ENCODE measurements around the gene TSPAN9.
A peak's percentile ranks its signal among the peaks of the same experiment; 100 is the strongest.

TSPAN9 gene

GRCh38 chr12:3278681-3279414 lies 201.7 kb downstream of the TSPAN9 start:
- Histone ChIP-seq H3K4me1 (ENCODE audit: insufficient read depth, poor library complexity, severe bottlenecking) (no peaks in the 10 kb centered on the region), H3K27ac (ENCODE audit: poor library complexity, severe bottlenecking) (no peak overlapping the region), H3K9me3 (ENCODE audit: severe bottlenecking) (no peaks in the 10 kb centered on the region), H3K27me3 (ENCODE audit: insufficient read depth, poor library complexity, severe bottlenecking) (no peaks in the 10 kb centered on the region), H3K36me3 (ENCODE audit: low read depth) (no peaks in the 10 kb centered on the region), H3K4me3 (ENCODE audit: severe bottlenecking) (no peak overlapping the region)
- DNase-seq (ENCODE audit: low spot score) (no peak), ATAC-seq (ENCODE audit: low read depth) (no peak)
- TF ChIP-seq CTCF (IDR thresholded peaks at IDR 0.05; ENCODE audit: poor library complexity, severe bottlenecking), result no peak

- no peak overlapping the region for H3K27ac ChIP-seq (ENCODE audit: poor library complexity, severe bottlenecking)
- ATAC-seq (ENCODE audit: low read depth) (no peak), DNase-seq (ENCODE audit: low spot score) (no peak)
- H3K4me3 ChIP-seq (ENCODE audit: severe bottlenecking), result no peak overlapping the region
- H3K9me3 ChIP-seq (ENCODE audit: severe bottlenecking), result no peaks in the 10 kb centered on the region
- TF ChIP-seq CTCF (IDR thresholded peaks at IDR 0.05; ENCODE audit: poor library complexity, severe bottlenecking), result no peak
- no peaks in the 10 kb centered on the region for H3K36me3 ChIP-seq (ENCODE audit: low read depth)
- no peaks in the 10 kb centered on the region for H3K4me1 ChIP-seq (ENCODE audit: insufficient read depth, poor library complexity, severe bottlenecking)
- no peaks in the 10 kb centered on the region for H3K27me3 ChIP-seq (ENCODE audit: insufficient read depth, poor library complexity, severe bottlenecking)
These were observed 202.2 kb downstream of the TSPAN9 start for GRCh38 chr12:3279415-3279780.

- Histone ChIP-seq H3K9me3 (ENCODE audit: severe bottlenecking) (no peaks in the 10 kb centered on the region), H3K4me3 (ENCODE audit: severe bottlenecking) (no peak overlapping the region), H3K36me3 (ENCODE audit: low read depth) (no peaks in the 10 kb centered on the region), H3K27me3 (ENCODE audit: insufficient read depth, poor library complexity, severe bottlenecking) (no peaks in the 10 kb centered on the region), H3K4me1 (ENCODE audit: insufficient read depth, poor library complexity, severe bottlenecking) (no peaks in the 10 kb centered on the region), H3K27ac (ENCODE audit: poor library complexity, severe bottlenecking) (no peak overlapping the region)
- TF ChIP-seq CTCF (IDR thresholded peaks at IDR 0.05; ENCODE audit: poor library complexity, severe bottlenecking), result no peak
- DNase-seq (ENCODE audit: low spot score) (no peak), ATAC-seq (ENCODE audit: low read depth) (no peak)
These were observed 202.7 kb downstream of the TSPAN9 start for GRCh38 chr12:3279832-3280231.

GRCh38 chr12:3280967-3281366 lies 203.8 kb downstream of the TSPAN9 start:
- H3K27ac ChIP-seq (ENCODE audit: poor library complexity, severe bottlenecking), result no peak overlapping the region
- H3K9me3 ChIP-seq (ENCODE audit: severe bottlenecking), result no peaks in the 10 kb centered on the region
- H3K36me3 ChIP-seq (ENCODE audit: low read depth), result no peaks in the 10 kb centered on the region
- no peak for TF ChIP-seq CTCF (IDR thresholded peaks at IDR 0.05; ENCODE audit: poor library complexity, severe bottlenecking)
- no peak overlapping the region for H3K4me3 ChIP-seq (ENCODE audit: severe bottlenecking)
- H3K27me3 ChIP-seq (ENCODE audit: insufficient read depth, poor library complexity, severe bottlenecking), result no peaks in the 10 kb centered on the region
- DNase-seq (ENCODE audit: low spot score) (peak; percentile 65), ATAC-seq (ENCODE audit: low read depth) (no peak)
- H3K4me1 ChIP-seq (ENCODE audit: insufficient read depth, poor library complexity, severe bottlenecking), result no peaks in the 10 kb centered on the region

GRCh38 chr12:3281588-3282383 lies 204.6 kb downstream of the TSPAN9 start:
- no peaks in the 10 kb centered on the region for H3K27me3 ChIP-seq (ENCODE audit: insufficient read depth, poor library complexity, severe bottlenecking)
- peak; percentile 63 for DNase-seq (ENCODE audit: low spot score)

More at GRCh38 chr12:3281588-3282383, 204.6 kb downstream of the TSPAN9 start:
- Histone ChIP-seq H3K4me3 (ENCODE audit: severe bottlenecking) (no peak overlapping the region), H3K27ac (ENCODE audit: poor library complexity, severe bottlenecking) (no peak overlapping the region), H3K36me3 (ENCODE audit: low read depth) (no peaks in the 10 kb centered on the region), H3K9me3 (ENCODE audit: severe bottlenecking) (no peaks in the 10 kb centered on the region), H3K4me1 (ENCODE audit: insufficient read depth, poor library complexity, severe bottlenecking) (no peaks in the 10 kb centered on the region)
- ATAC-seq (ENCODE audit: low read depth), result no peak
- TF ChIP-seq CTCF (IDR thresholded peaks at IDR 0.05; ENCODE audit: poor library complexity, severe bottlenecking), result no peak
